Measurements from ENCODE around the gene TBL3. TPM values are rescaled to one million over a fixed set of nuclear protein-coding genes. Genes with fewer than 3 reads are reported as not detected.

TBL3 gene
- total RNA-seq, 1 donor from 2014 or later = 30.7 TPM

GRCh38 chr16:1989209-1990100 is 17.6 kb downstream of the TBL3 start, which contains the start of gene SYNGR3:
Gene SYNGR3 (plus strand): TSS chr16:1989970. CDS start chr16:1990103, 133 bp downstream.
- H3K27me3 ChIP-seq = peaks cover 58% of the 10 kb centered on the region
- H3K4me1 ChIP-seq = peaks cover 17% of the 10 kb centered on the region
- Mint-ChIP-seq H3K4me3 (peak within 1 kb of the TSS; percentile 74), H3K27me3 (ENCODE audit: insufficient read depth, low read depth) (peaks cover 27% of the 10 kb centered on the region), H3K36me3 (peaks cover 10% of the 10 kb centered on the region), H3K27ac (no peak within 1 kb of the TSS), H3K4me1 (peaks cover 22% of the 10 kb centered on the region), H3K9me3 (peaks cover 2% of the 10 kb centered on the region)
- peak within 1 kb of the TSS; percentile 45 for H2AFZ ChIP-seq (replicated peaks)
- peak within 1 kb of the TSS; percentile 55 for H3K4me3 ChIP-seq
- peak; percentile 71 for DNase-seq (ENCODE audit: low spot score)
- H3K27ac ChIP-seq = no peak within 1 kb of the TSS
- H3K9ac ChIP-seq = no peak within 1 kb of the TSS
- peaks cover 49% of the 10 kb centered on the region for H3F3A ChIP-seq (ENCODE audit: low read depth)
- H3K79me2 ChIP-seq (ENCODE audit: low read depth) = peaks cover 11% of the 10 kb centered on the region
- TF ChIP-seq EZH2phosphoT487 (IDR thresholded peaks at IDR 0.05) (peak; percentile 38), EZH2 (IDR thresholded peaks at IDR 0.05) (peak; percentile 39)
- TF ChIP-seq, protein P1, sequence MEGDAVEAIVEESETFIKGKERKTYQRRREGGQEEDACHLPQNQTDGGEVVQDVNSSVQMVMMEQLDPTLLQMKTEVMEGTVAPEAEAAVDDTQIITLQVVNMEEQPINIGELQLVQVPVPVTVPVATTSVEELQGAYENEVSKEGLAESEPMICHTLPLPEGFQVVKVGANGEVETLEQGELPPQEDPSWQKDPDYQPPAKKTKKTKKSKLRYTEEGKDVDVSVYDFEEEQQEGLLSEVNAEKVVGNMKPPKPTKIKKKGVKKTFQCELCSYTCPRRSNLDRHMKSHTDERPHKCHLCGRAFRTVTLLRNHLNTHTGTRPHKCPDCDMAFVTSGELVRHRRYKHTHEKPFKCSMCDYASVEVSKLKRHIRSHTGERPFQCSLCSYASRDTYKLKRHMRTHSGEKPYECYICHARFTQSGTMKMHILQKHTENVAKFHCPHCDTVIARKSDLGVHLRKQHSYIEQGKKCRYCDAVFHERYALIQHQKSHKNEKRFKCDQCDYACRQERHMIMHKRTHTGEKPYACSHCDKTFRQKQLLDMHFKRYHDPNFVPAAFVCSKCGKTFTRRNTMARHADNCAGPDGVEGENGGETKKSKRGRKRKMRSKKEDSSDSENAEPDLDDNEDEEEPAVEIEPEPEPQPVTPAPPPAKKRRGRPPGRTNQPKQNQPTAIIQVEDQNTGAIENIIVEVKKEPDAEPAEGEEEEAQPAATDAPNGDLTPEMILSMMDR (IDR thresholded peaks at IDR 0.05) = no peak
- H3K36me3 ChIP-seq = no peaks in the 10 kb centered on the region
- H4K20me1 ChIP-seq (ENCODE audit: low read depth) = peaks cover 24% of the 10 kb centered on the region
- H3K9me3 ChIP-seq (ENCODE audit: low read depth) = no peaks in the 10 kb centered on the region
- H3K4me2 ChIP-seq = peak within 1 kb of the TSS; percentile 84

GRCh38 chr16:1990101-1990350 is 18.2 kb downstream of the TBL3 start:
- Histone ChIP-seq H3F3A (ENCODE audit: low read depth) (peaks cover 49% of the 10 kb centered on the region), H3K4me2 (peak overlapping the region; percentile 84), H3K27ac (no peak overlapping the region), H3K9me3 (ENCODE audit: low read depth) (no peaks in the 10 kb centered on the region), H3K36me3 (no peaks in the 10 kb centered on the region), H3K27me3 (peaks cover 58% of the 10 kb centered on the region), H2AFZ (replicated peaks) (peak overlapping the region; percentile 45), H3K9ac (no peak overlapping the region), H3K4me3 (peak overlapping the region; percentile 55), H3K4me1 (peaks cover 13% of the 10 kb centered on the region), H4K20me1 (ENCODE audit: low read depth) (peaks cover 24% of the 10 kb centered on the region), H3K79me2 (ENCODE audit: low read depth) (peaks cover 5% of the 10 kb centered on the region)
- Mint-ChIP-seq H3K4me1 (peaks cover 17% of the 10 kb centered on the region), H3K4me3 (no peak overlapping the region), H3K27me3 (ENCODE audit: insufficient read depth, low read depth) (peaks cover 27% of the 10 kb centered on the region), H3K27ac (no peak overlapping the region), H3K36me3 (peaks cover 10% of the 10 kb centered on the region), H3K9me3 (peaks cover 2% of the 10 kb centered on the region)
- TF ChIP-seq, protein P1 (IDR thresholded peaks at IDR 0.05) = no peak
- TF ChIP-seq EZH2phosphoT487 (IDR thresholded peaks at IDR 0.05) (no peak), EZH2 (IDR thresholded peaks at IDR 0.05) (no peak)
- no peak for DNase-seq (ENCODE audit: low spot score)

GRCh38 chr16:1990351-1991134 is 18.7 kb downstream of the TBL3 start:
- Histone ChIP-seq H3F3A (ENCODE audit: low read depth) (peaks cover 52% of the 10 kb centered on the region), H3K27ac (no peak overlapping the region), H3K9me3 (ENCODE audit: low read depth) (no peaks in the 10 kb centered on the region), H3K4me2 (peak overlapping the region; percentile 84), H3K4me3 (peak overlapping the region; percentile 55), H3K9ac (no peak overlapping the region), H3K36me3 (no peaks in the 10 kb centered on the region), H2AFZ (replicated peaks) (peak overlapping the region; percentile 45), H3K27me3 (peaks cover 58% of the 10 kb centered on the region), H3K79me2 (ENCODE audit: low read depth) (peaks cover under 1% of the 10 kb centered on the region), H4K20me1 (ENCODE audit: low read depth) (peaks cover 24% of the 10 kb centered on the region), H3K4me1 (peaks cover 10% of the 10 kb centered on the region)
- peak overlapping the region; percentile 71 for H3K4me3 Mint-ChIP-seq
- peaks cover 27% of the 10 kb centered on the region for H3K27me3 Mint-ChIP-seq (ENCODE audit: insufficient read depth, low read depth)
- peaks cover 2% of the 10 kb centered on the region for H3K9me3 Mint-ChIP-seq
- H3K27ac Mint-ChIP-seq = no peak overlapping the region
- peaks cover 14% of the 10 kb centered on the region for H3K4me1 Mint-ChIP-seq
- H3K36me3 Mint-ChIP-seq = peaks cover 13% of the 10 kb centered on the region
- TF ChIP-seq, protein P1 (IDR thresholded peaks at IDR 0.05) = no peak
- no peak for TF ChIP-seq EZH2 (IDR thresholded peaks at IDR 0.05)
- TF ChIP-seq EZH2phosphoT487 (IDR thresholded peaks at IDR 0.05) = peak; percentile 71
- DNase-seq (ENCODE audit: low spot score) = peak; percentile 86
